SK-N-MC (cell line): ENCODE results near the gene DCUN1D4.

ENCODE experiments used
- EZH2 ChIP-seq: fragments of 200-600 bp; sonication (generic); IDR thresholded peaks from one replicate; pipeline ENCODE4 v1.6.1; 2017; ENCODE audit warnings: antibody characterized with exemption
- FOXP2 ChIP-seq: optimal IDR thresholded peaks from 2 replicates; pipeline ENCODE3; 2011; ENCODE audit warnings: mild to moderate bottlenecking, moderate library complexity; ENCODE audit not compliant: insufficient read depth; ENCODE audit errors: extremely low read length, control extremely low read depth
- POLR2AphosphoS5 ChIP-seq: IDR thresholded peaks from 2 replicates; pipeline ENCODE4 v1.6.1; 2012; ENCODE audit warnings: mild to moderate bottlenecking, low read depth, low read length, borderline replicate concordance

- TF ChIP-seq POLR2AphosphoS5: no peak
- no peak for TF ChIP-seq EZH2
- no peak for TF ChIP-seq FOXP2
Observed at GRCh38 chr4:51833236-51833635, 9.7 kb upstream of the DCUN1D4 start.
